WTC11 (cell line): ENCODE measurements around the gene PDHA2.

Source experiments
- ELF4 ChIP-seq: sonication (generic); formaldehyde crosslinking; IDR thresholded peaks from 2 replicates; pipeline ENCODE4 v1.8.1; 2022; ENCODE audit warnings: low read depth, mild to moderate bottlenecking, moderate library complexity, missing genetic modification reagents
- TEAD1 ChIP-seq: sonication (generic); formaldehyde crosslinking; IDR thresholded peaks from 2 replicates; pipeline ENCODE4 v1.8.0; 2022; ENCODE audit warnings: mild to moderate bottlenecking, missing genetic modification reagents

GRCh38 chr4:95857761-95858160, 17.9 kb downstream of the PDHA2 start:
- TF ChIP-seq TEAD1 (CRISPR knock-in tag): no peak
- TF ChIP-seq ELF4: no peak
